Smooth muscle cell (in vitro differentiated cells): ENCODE results near the gene HPCAL1. TPM values are rescaled to one million over a fixed set of nuclear protein-coding genes. Genes with fewer than 3 reads are reported as not detected.

Experiments used
- DNase-seq: peaks from one replicate; lab custom pipeline; 2025; ENCODE audit not compliant: unreplicated experiment; lab: John Stamatoyannopoulos, UW
- H2AFZ ChIP-seq: fragments of 200-600 bp; sonication (generic); 2 replicates; pipeline ENCODE4 v1.6.0; 2016; ENCODE audit warnings: antibody characterized with exemption, low read depth, mild to moderate bottlenecking
- H3F3A ChIP-seq: fragments of 200-600 bp; sonication (generic); 2 replicates; pipeline ENCODE4 v1.6.0; 2017; ENCODE audit warnings: antibody characterized with exemption, low read depth
- H3K27ac ChIP-seq: fragments of 200-600 bp; sonication (generic); 2 replicates; pipeline ENCODE4 v1.5.1; 2016; ENCODE audit warnings: low read depth, mild to moderate bottlenecking
- H3K27me3 ChIP-seq: fragments of 200-600 bp; sonication (generic); 2 replicates; pipeline ENCODE4 v1.6.1; 2016; ENCODE audit warnings: low read depth, mild to moderate bottlenecking
- H3K36me3 ChIP-seq: fragments of 200-600 bp; sonication (generic); 2 replicates; pipeline ENCODE4 v1.5.1; 2016; ENCODE audit warnings: low read depth
- H3K4me1 ChIP-seq: fragments of 200-600 bp; sonication (generic); 2 replicates; pipeline ENCODE4 v1.5.1; 2016; ENCODE audit warnings: low read depth
- H3K4me2 ChIP-seq: fragments of 200-600 bp; sonication (generic); 2 replicates; pipeline ENCODE4 v1.6.0; 2016; ENCODE audit warnings: mild to moderate bottlenecking
- H3K4me3 ChIP-seq: fragments of 200-600 bp; sonication (generic); 2 replicates; pipeline ENCODE4 v1.5.1; 2016; ENCODE audit warnings: mild to moderate bottlenecking
- H3K79me2 ChIP-seq: fragments of 200-600 bp; sonication (generic); 2 replicates; pipeline ENCODE4 v1.6.0; 2016; ENCODE audit warnings: low read depth, mild to moderate bottlenecking
- H3K9ac ChIP-seq: fragments of 200-600 bp; sonication (generic); 2 replicates; pipeline ENCODE4 v1.6.0; 2016; ENCODE audit warnings: low read depth
- H3K9me3 ChIP-seq: fragments of 200-600 bp; sonication (generic); replicated peaks from 2 replicates; pipeline ENCODE4 v1.5.1; 2016; ENCODE audit warnings: low read depth
- H4K20me1 ChIP-seq: fragments of 200-600 bp; sonication (generic); 2 replicates; pipeline ENCODE4 v1.6.0; 2016; ENCODE audit warnings: low read depth
- WGBS: methylation state at CpG from one replicate; pipeline ENCODE4 v1.1.7; 2016; ENCODE audit warnings: low lambda C conversion rate; 5-methylcytosine and 5-hydroxymethylcytosine counted together
- polyA plus RNA-seq: library from polyadenylated mRNA; unstranded; fragments of >200 nt; fragmentation: Nextera tagmentation; extraction: Ambion mirVana; gene quantifications from 2 replicates; pipeline ENCODE4 v1.2.1, GENCODE V29; 2016
- total RNA-seq: library from RNA; depleted of rRNA; stranded (reverse); fragments of >200 nt; gene quantifications from 2 replicates; pipeline ENCODE4 v1.2.3, GENCODE V29; 2014
- TF ChIP-seq, protein P1 (sequence below): fragments of 200-600 bp; sonication (generic); IDR thresholded peaks from 2 replicates; pipeline ENCODE4 v1.5.1; 2017; ENCODE audit warnings: borderline replicate concordance, mild to moderate bottlenecking, antibody characterized with exemption; ENCODE audit not compliant: insufficient read depth, poor library complexity, severe bottlenecking

HPCAL1 gene
- total and polyA plus RNA-seq, 2 experiments from 2014 or later: 11.7 to 15.8 TPM

- no peak overlapping the region for H3K4me3 ChIP-seq
- DNase-seq: no peak
- H3K27me3 ChIP-seq: no peaks in the 10 kb centered on the region
- H3K4me2 ChIP-seq: no peak overlapping the region
- H3K9me3 ChIP-seq: no peaks in the 10 kb centered on the region
- H3K9ac ChIP-seq: no peak overlapping the region
- TF ChIP-seq, protein P1, sequence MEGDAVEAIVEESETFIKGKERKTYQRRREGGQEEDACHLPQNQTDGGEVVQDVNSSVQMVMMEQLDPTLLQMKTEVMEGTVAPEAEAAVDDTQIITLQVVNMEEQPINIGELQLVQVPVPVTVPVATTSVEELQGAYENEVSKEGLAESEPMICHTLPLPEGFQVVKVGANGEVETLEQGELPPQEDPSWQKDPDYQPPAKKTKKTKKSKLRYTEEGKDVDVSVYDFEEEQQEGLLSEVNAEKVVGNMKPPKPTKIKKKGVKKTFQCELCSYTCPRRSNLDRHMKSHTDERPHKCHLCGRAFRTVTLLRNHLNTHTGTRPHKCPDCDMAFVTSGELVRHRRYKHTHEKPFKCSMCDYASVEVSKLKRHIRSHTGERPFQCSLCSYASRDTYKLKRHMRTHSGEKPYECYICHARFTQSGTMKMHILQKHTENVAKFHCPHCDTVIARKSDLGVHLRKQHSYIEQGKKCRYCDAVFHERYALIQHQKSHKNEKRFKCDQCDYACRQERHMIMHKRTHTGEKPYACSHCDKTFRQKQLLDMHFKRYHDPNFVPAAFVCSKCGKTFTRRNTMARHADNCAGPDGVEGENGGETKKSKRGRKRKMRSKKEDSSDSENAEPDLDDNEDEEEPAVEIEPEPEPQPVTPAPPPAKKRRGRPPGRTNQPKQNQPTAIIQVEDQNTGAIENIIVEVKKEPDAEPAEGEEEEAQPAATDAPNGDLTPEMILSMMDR: no peak
- H3K4me1 ChIP-seq: no peaks in the 10 kb centered on the region
- 88% methylated on average over 15 of the region's 15 CpGs for WGBS
- no peak overlapping the region for H2AFZ ChIP-seq
- no peaks in the 10 kb centered on the region for H4K20me1 ChIP-seq
- H3K36me3 ChIP-seq: no peaks in the 10 kb centered on the region
- no peak overlapping the region for H3K27ac ChIP-seq
- no peaks in the 10 kb centered on the region for H3F3A ChIP-seq
- no peaks in the 10 kb centered on the region for H3K79me2 ChIP-seq
Measured at GRCh38 chr2:10274983-10275802, 27.5 kb upstream of the HPCAL1 start.

- no peaks in the 10 kb centered on the region for H3F3A ChIP-seq
- H3K4me3 ChIP-seq: no peak overlapping the region
- 93% methylated on average over 23 of the region's 23 CpGs for WGBS
- H3K9me3 ChIP-seq: no peaks in the 10 kb centered on the region
- DNase-seq: no peak
- H3K4me2 ChIP-seq: no peak overlapping the region
- H4K20me1 ChIP-seq: no peaks in the 10 kb centered on the region
- no peaks in the 10 kb centered on the region for H3K4me1 ChIP-seq
- TF ChIP-seq, protein P1: no peak
- no peak overlapping the region for H3K27ac ChIP-seq
- H3K36me3 ChIP-seq: no peaks in the 10 kb centered on the region
- H3K27me3 ChIP-seq: no peaks in the 10 kb centered on the region
- H3K79me2 ChIP-seq: no peaks in the 10 kb centered on the region
- no peak overlapping the region for H3K9ac ChIP-seq
- no peak overlapping the region for H2AFZ ChIP-seq
Measured at GRCh38 chr2:10276481-10277292, 26.0 kb upstream of the HPCAL1 start.

DNA sequence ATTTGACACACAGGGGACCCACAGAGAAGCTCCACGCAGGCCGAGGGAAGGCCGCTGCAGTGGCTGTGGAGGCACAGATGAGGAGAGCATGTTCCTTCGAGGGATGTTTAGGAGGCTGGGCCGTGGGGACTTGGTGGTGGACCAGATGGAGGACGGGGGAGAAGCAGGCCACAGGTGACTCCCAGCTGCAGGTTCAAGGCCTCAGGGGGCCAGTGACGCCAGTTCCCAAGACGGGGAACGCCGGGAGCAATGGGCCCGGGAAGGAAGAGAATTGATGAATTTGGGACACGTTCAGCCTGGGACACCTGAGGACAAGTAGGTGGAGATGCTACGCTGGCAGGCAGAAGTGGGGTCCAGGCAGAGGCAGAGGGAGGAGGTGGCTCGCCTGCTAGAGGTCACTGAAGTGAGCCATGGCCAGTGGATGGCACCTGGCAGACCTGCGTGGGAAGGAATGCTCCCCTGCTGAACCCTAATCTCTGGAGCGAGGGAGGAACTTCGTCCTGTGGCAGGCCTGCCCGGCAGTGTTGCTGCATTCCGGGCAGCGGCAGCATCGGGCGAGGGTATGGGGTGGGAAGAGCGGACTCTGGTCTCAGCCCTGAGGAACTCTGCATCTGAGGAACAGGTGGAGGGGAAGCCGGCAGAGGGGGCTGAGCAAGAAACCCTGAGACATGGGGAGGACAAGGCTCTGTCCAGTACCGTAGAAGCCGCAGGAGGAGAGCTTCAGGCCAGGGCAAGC is 25.2 kb upstream of the HPCAL1 start:
- H3K9ac ChIP-seq: no peak overlapping the region

More for the DNA sequence above, 25.2 kb upstream of the HPCAL1 start:
- Histone ChIP-seq H3F3A (no peaks in the 10 kb centered on the region), H3K4me3 (no peak overlapping the region), H3K4me2 (no peak overlapping the region), H3K4me1 (peaks cover under 1% of the 10 kb centered on the region), H4K20me1 (no peaks in the 10 kb centered on the region), H3K79me2 (no peaks in the 10 kb centered on the region), H3K9me3 (no peaks in the 10 kb centered on the region), H3K36me3 (no peaks in the 10 kb centered on the region), H3K27ac (peak overlapping the region; percentile 48), H2AFZ (no peak overlapping the region), H3K27me3 (no peaks in the 10 kb centered on the region)
- DNase-seq: no peak
- TF ChIP-seq, protein P1: no peak
- 93% methylated on average over 26 of the region's 26 CpGs for WGBS
